Neuronal stem cell (in vitro differentiated cells): ENCODE measurements around the gene LRMDA.

Experiments used
- DNase-seq: peaks from one replicate; pipeline ENCODE4 v3.0.0-alpha.2; 2013; ENCODE audit warnings: low spot score
- H2AFZ ChIP-seq: one replicate; pipeline ENCODE4 v1.6.1; 2013; ENCODE audit warnings: mild to moderate bottlenecking, low read length, inconsistent platforms
- H2AK5ac ChIP-seq: 2 replicates; pipeline ENCODE4 v1.6.1; 2013; ENCODE audit warnings: low read depth, mild to moderate bottlenecking, inconsistent platforms, low read length, moderate library complexity, mixed read lengths
- H2BK120ac ChIP-seq: 2 replicates; pipeline ENCODE4 v1.6.1; 2013; ENCODE audit warnings: low read depth, mild to moderate bottlenecking, inconsistent platforms, low read length, moderate library complexity, mixed read lengths
- H2BK12ac ChIP-seq: one replicate; pipeline ENCODE4 v1.6.1; 2013; ENCODE audit warnings: low read length, inconsistent platforms
- H2BK15ac ChIP-seq: 2 replicates; pipeline ENCODE4 v1.6.1; 2013; ENCODE audit warnings: mild to moderate bottlenecking, low read length, inconsistent platforms, mixed read lengths
- H2BK5ac ChIP-seq: one replicate; pipeline ENCODE4 v1.6.1; 2013; ENCODE audit warnings: inconsistent platforms, mild to moderate bottlenecking, low read length, moderate library complexity
- H3K14ac ChIP-seq: one replicate; pipeline ENCODE4 v1.6.1; 2013; ENCODE audit warnings: low read length, inconsistent platforms
- H3K18ac ChIP-seq: 2 replicates; pipeline ENCODE4 v1.6.1; 2013; ENCODE audit warnings: low read length, inconsistent platforms
- H3K23ac ChIP-seq: 2 replicates; pipeline ENCODE4 v1.6.1; 2013; ENCODE audit warnings: low read depth, mild to moderate bottlenecking, mixed read lengths, low read length, inconsistent platforms; ENCODE audit not compliant: poor library complexity
- H3K27ac ChIP-seq: replicated peaks from 3 replicates; pipeline ENCODE4 v1.5.1; 2013; ENCODE audit warnings: low read length, inconsistent platforms
- H3K27me3 ChIP-seq, 3 experiments: 2 replicates each; pipeline ENCODE4 v1.6.1; 2013; ENCODE audit warnings: low read length in 3 of 3, mild to moderate bottlenecking in 2 of 3, inconsistent platforms in 1 of 3, low read depth in 1 of 3, mixed read lengths in 1 of 3, moderate library complexity in 1 of 3; ENCODE audit not compliant: control insufficient read depth in 3 of 3, insufficient read depth in 3 of 3
- H3K36me3 ChIP-seq, 2 donors: replicated peaks in 1 of 2; 2 replicates each; pipeline ENCODE4 v1.6.1; 2013; ENCODE audit warnings: low read length in 2 of 2; ENCODE audit not compliant: control insufficient read depth in 2 of 2, insufficient read depth in 2 of 2
- H3K4ac ChIP-seq: 2 replicates; pipeline ENCODE4 v1.6.1; 2013; ENCODE audit warnings: inconsistent platforms, mild to moderate bottlenecking, low read length, moderate library complexity
- H3K4me1 ChIP-seq, 2 donors: 1 replicate in 1 of 2; 2 replicates in 1 of 2; pipeline ENCODE4 v1.6.1; 2013; ENCODE audit warnings: low read length in 2 of 2, low read depth in 1 of 2; ENCODE audit not compliant: control insufficient read depth in 2 of 2, insufficient read depth in 1 of 2
- H3K4me2 ChIP-seq: one replicate; pipeline ENCODE4 v1.6.1; 2013; ENCODE audit warnings: mild to moderate bottlenecking, low read length, inconsistent platforms; ENCODE audit not compliant: insufficient read depth, poor library complexity, severe bottlenecking
- H3K4me3 ChIP-seq, 2 donors: 2 replicates each; pipeline ENCODE4 v1.5.1; 2013; ENCODE audit warnings: low read length in 2 of 2, mild to moderate bottlenecking in 2 of 2, inconsistent platforms in 1 of 2, moderate library complexity in 1 of 2
- H3K79me1 ChIP-seq: one replicate; pipeline ENCODE4 v1.6.1; 2013; ENCODE audit warnings: low read depth, mild to moderate bottlenecking, inconsistent platforms, low read length, moderate library complexity
- H3K9ac ChIP-seq: one replicate; pipeline ENCODE4 v1.6.1; 2013; ENCODE audit warnings: mild to moderate bottlenecking, low read depth, low read length, inconsistent platforms; ENCODE audit not compliant: poor library complexity
- H3K9me3 ChIP-seq, 2 donors: replicated peaks in 1 of 2; 2 replicates each; pipeline versions ENCODE3 to v1.6.1; 2013; ENCODE audit warnings: low read length in 2 of 2, mild to moderate bottlenecking in 2 of 2, inconsistent platforms in 1 of 2, low read depth in 1 of 2, mixed read lengths in 1 of 2, moderate library complexity in 1 of 2; ENCODE audit not compliant: control insufficient read depth in 2 of 2, insufficient read depth in 1 of 2
- H4K8ac ChIP-seq: one replicate; pipeline ENCODE4 v1.6.1; 2013; ENCODE audit warnings: low read depth, mild to moderate bottlenecking, inconsistent platforms, low read length, moderate library complexity
- H4K91ac ChIP-seq: one replicate; pipeline ENCODE4 v1.6.1; 2013; ENCODE audit warnings: low read length, low read depth, mild to moderate bottlenecking, inconsistent platforms; ENCODE audit not compliant: poor library complexity
- WGBS, 2 donors: extraction: QIAGEN DNeasy Blood & Tissue Kit; methylation state at CpG; one replicate each; pipeline ENCODE4 v1.1.7; 2013; ENCODE audit warnings: missing lambda C conversion rate in 2 of 2, mixed read lengths in 1 of 2; ENCODE audit not compliant: insufficient read length in 2 of 2, insufficient replicate concordance in 1 of 2; ENCODE audit errors: extremely low coverage in 2 of 2; 5-methylcytosine and 5-hydroxymethylcytosine counted together

LRMDA gene

GRCh38 chr10:75498884-75499350, 67.5 kb downstream of the LRMDA start:
- no peaks in the 10 kb centered on the region for H3K4me1 ChIP-seq
- H3K9me3 ChIP-seq: no peaks in the 10 kb centered on the region
- H3K4me3 ChIP-seq: no peak overlapping the region
- H3K27me3 ChIP-seq: no peaks in the 10 kb centered on the region
- H4K91ac ChIP-seq: no peak overlapping the region
- H3K4me2 ChIP-seq: no peak overlapping the region
- H3K14ac ChIP-seq: no peak overlapping the region
- H2BK15ac ChIP-seq: no peak overlapping the region
- no peak overlapping the region for H3K18ac ChIP-seq
- H3K23ac ChIP-seq: no peak overlapping the region
- no peak overlapping the region for H2BK120ac ChIP-seq
- no peak overlapping the region for H3K4ac ChIP-seq
- no peak overlapping the region for H2AFZ ChIP-seq
- no peaks in the 10 kb centered on the region for H3K36me3 ChIP-seq
- no peak overlapping the region for H2BK5ac ChIP-seq
- DNase-seq: no peak
- WGBS, 2 donors: no CpG with 5 or more reads among the region's 5 CpGs
- H4K8ac ChIP-seq: no peak overlapping the region
- no peak overlapping the region for H3K27ac ChIP-seq
- H3K79me1 ChIP-seq: no peaks in the 10 kb centered on the region
- H2AK5ac ChIP-seq: no peak overlapping the region
- no peak overlapping the region for H2BK12ac ChIP-seq
- H3K9ac ChIP-seq: no peak overlapping the region

- H2BK5ac ChIP-seq: no peak overlapping the region
- no CpG with 5 or more reads among the region's 4 CpGs for WGBS, 2 donors
- no peaks in the 10 kb centered on the region for H3K9me3 ChIP-seq
- no peaks in the 10 kb centered on the region for H3K36me3 ChIP-seq
- H2BK120ac ChIP-seq: no peak overlapping the region
- no peak overlapping the region for H4K8ac ChIP-seq
- H3K4me3 ChIP-seq: no peak overlapping the region
- H3K79me1 ChIP-seq: no peaks in the 10 kb centered on the region
- no peak overlapping the region for H3K4me2 ChIP-seq
- H3K4ac ChIP-seq: no peak overlapping the region
- H3K9ac ChIP-seq: no peak overlapping the region
- H2BK15ac ChIP-seq: no peak overlapping the region
- no peak for DNase-seq
- no peaks in the 10 kb centered on the region for H3K27me3 ChIP-seq
- no peaks in the 10 kb centered on the region for H3K4me1 ChIP-seq
- no peak overlapping the region for H3K23ac ChIP-seq
- no peak overlapping the region for H2AK5ac ChIP-seq
- H3K27ac ChIP-seq: no peak overlapping the region
- no peak overlapping the region for H3K14ac ChIP-seq
- no peak overlapping the region for H3K18ac ChIP-seq
- H4K91ac ChIP-seq: no peak overlapping the region
- H2AFZ ChIP-seq: no peak overlapping the region
- no peak overlapping the region for H2BK12ac ChIP-seq
These were observed 68.2 kb downstream of the LRMDA start for GRCh38 chr10:75499556-75500160.

GRCh38 chr10:75502389-75502788, 71.0 kb downstream of the LRMDA start:
- no peak for DNase-seq
- H3K4me3 ChIP-seq: no peak overlapping the region
- H2BK5ac ChIP-seq: no peak overlapping the region
- no peaks in the 10 kb centered on the region for H3K9me3 ChIP-seq
- no peak overlapping the region for H2BK120ac ChIP-seq
- H3K4ac ChIP-seq: no peak overlapping the region
- no peaks in the 10 kb centered on the region for H3K27me3 ChIP-seq
- WGBS, 2 donors: no CpG with 5 or more reads among the region's 3 CpGs
- no peak overlapping the region for H3K9ac ChIP-seq
- no peak overlapping the region for H3K14ac ChIP-seq
- H2AK5ac ChIP-seq: no peak overlapping the region
- no peaks in the 10 kb centered on the region for H3K4me1 ChIP-seq
- H3K18ac ChIP-seq: no peak overlapping the region
- H2AFZ ChIP-seq: no peak overlapping the region
- H4K91ac ChIP-seq: no peak overlapping the region
- no peak overlapping the region for H2BK12ac ChIP-seq
- no peak overlapping the region for H3K23ac ChIP-seq
- no peak overlapping the region for H3K4me2 ChIP-seq
- H3K27ac ChIP-seq: no peak overlapping the region
- H3K36me3 ChIP-seq: no peaks in the 10 kb centered on the region
- H3K79me1 ChIP-seq: no peaks in the 10 kb centered on the region
- H4K8ac ChIP-seq: no peak overlapping the region
- H2BK15ac ChIP-seq: no peak overlapping the region

- H3K4ac ChIP-seq: no peak overlapping the region
- no peaks in the 10 kb centered on the region for H3K79me1 ChIP-seq
- no peak overlapping the region for H3K14ac ChIP-seq
- no peaks in the 10 kb centered on the region for H3K9me3 ChIP-seq
- H3K36me3 ChIP-seq: no peaks in the 10 kb centered on the region
- H3K4me2 ChIP-seq: no peak overlapping the region
- H2BK120ac ChIP-seq: no peak overlapping the region
- H3K4me1 ChIP-seq: no peaks in the 10 kb centered on the region
- H2AK5ac ChIP-seq: no peak overlapping the region
- H3K27ac ChIP-seq: no peak overlapping the region
- DNase-seq: no peak
- H4K8ac ChIP-seq: no peak overlapping the region
- H3K4me3 ChIP-seq: no peak overlapping the region
- H2AFZ ChIP-seq: no peak overlapping the region
- no peak overlapping the region for H3K23ac ChIP-seq
- no peak overlapping the region for H3K9ac ChIP-seq
- H3K27me3 ChIP-seq: no peaks in the 10 kb centered on the region
- no peak overlapping the region for H2BK12ac ChIP-seq
- H2BK15ac ChIP-seq: no peak overlapping the region
- H4K91ac ChIP-seq: no peak overlapping the region
- no peak overlapping the region for H3K18ac ChIP-seq
- no peak overlapping the region for H2BK5ac ChIP-seq
These were observed 71.4 kb downstream of the LRMDA start for GRCh38 chr10:75502838-75503237.
